GM21786 (cell line): ENCODE measurements around the gene PRND.

Experiments used
- ATAC-seq: cut with Tn5 transposase; IDR thresholded peaks from one replicate; pipeline ENCODE4 v1.9.1; 2021; ENCODE audit not compliant: unreplicated experiment

PRND gene

GRCh38 chr20:4775322-4776078, 53.8 kb downstream of the PRND start:
- no peak for ATAC-seq

- ATAC-seq: no peak
Observed at GRCh38 chr20:4776079-4776630, 54.4 kb downstream of the PRND start.
